HepG2 (cell line): ENCODE results near the gene ABCB8. TPM values are rescaled to one million over a fixed set of nuclear protein-coding genes. Genes with fewer than 3 reads are reported as not detected.

Experiments
- AGO2 ChIP-seq: fragments of 200-400 bp; formaldehyde crosslinking; optimal IDR thresholded peaks from 2 replicates; pipeline ENCODE3; 2017; ENCODE audit warnings: mild to moderate bottlenecking, low read depth, low read length, moderate library complexity
- BCL6 ChIP-seq: IDR thresholded peaks from 2 replicates; pipeline ENCODE4 v1.6.1; 2016; ENCODE audit warnings: missing genetic modification reagents, missing compliant biosample characterization
- GPN1 ChIP-seq: sonication (generic); formaldehyde crosslinking; IDR thresholded peaks from 2 replicates; pipeline ENCODE4 v1.5.1; 2020; ENCODE audit warnings: missing genetic modification reagents, borderline replicate concordance
- GTF3A ChIP-seq: sonication (generic); formaldehyde crosslinking; conservative IDR thresholded peaks from 2 replicates; pipeline ENCODE4 v1.4.0; 2020; ENCODE audit warnings: mild to moderate bottlenecking, missing genetic modification reagents
- HIVEP1 ChIP-seq: sonication (generic); formaldehyde crosslinking; IDR thresholded peaks from 2 replicates; pipeline ENCODE4 v1.4.0; 2020; ENCODE audit warnings: mild to moderate bottlenecking, missing genetic modification reagents
- JUNB ChIP-seq: sonication (generic); formaldehyde crosslinking; IDR thresholded peaks from 2 replicates; pipeline ENCODE4 v1.8.0; 2022; ENCODE audit warnings: missing genetic modification reagents, mild to moderate bottlenecking, borderline replicate concordance
- NFATC3 ChIP-seq: sonication (generic); formaldehyde crosslinking; IDR thresholded peaks from 2 replicates; pipeline ENCODE4 v1.5.1; 2020; ENCODE audit warnings: mild to moderate bottlenecking, missing genetic modification reagents
- NFE2 ChIP-seq: sonication (generic); formaldehyde crosslinking; IDR thresholded peaks from 2 replicates; pipeline ENCODE4 v1.4.0; 2020; ENCODE audit warnings: missing genetic modification reagents
- NFE2L1 ChIP-seq: sonication (generic); formaldehyde crosslinking; IDR thresholded peaks from 2 replicates; pipeline ENCODE4 v1.4.0; 2020; ENCODE audit warnings: missing genetic modification reagents, mild to moderate bottlenecking, borderline replicate concordance
- NR2F2 ChIP-seq: IDR thresholded peaks from 2 replicates; pipeline ENCODE4 v1.6.1; 2012; ENCODE audit warnings: low read depth, inconsistent platforms, borderline replicate concordance
- RFX1 ChIP-seq: fragments of 450-650 bp; IDR thresholded peaks from 2 replicates; pipeline ENCODE4 v1.6.1; 2017
- TGIF2 ChIP-seq: IDR thresholded peaks from 2 replicates; pipeline ENCODE4 v1.6.1; 2016; ENCODE audit warnings: control low read depth, missing compliant biosample characterization
- ZBTB7A ChIP-seq: sonication (generic); formaldehyde crosslinking; IDR thresholded peaks from 2 replicates; pipeline ENCODE4 v1.8.0; 2022; ENCODE audit warnings: mild to moderate bottlenecking, missing genetic modification reagents
- ZFP90 ChIP-seq: sonication (generic); formaldehyde crosslinking; IDR thresholded peaks from 2 replicates; pipeline ENCODE4 v1.8.0; 2022; ENCODE audit warnings: missing genetic modification reagents, mild to moderate bottlenecking, inconsistent platforms, borderline replicate concordance
- ZNF101 ChIP-seq: sonication (generic); formaldehyde crosslinking; IDR thresholded peaks from 2 replicates; pipeline ENCODE4 v1.4.0; 2020; ENCODE audit warnings: mild to moderate bottlenecking, low read depth, missing genetic modification reagents, borderline replicate concordance
- ZNF138 ChIP-seq: sonication (generic); formaldehyde crosslinking; IDR thresholded peaks from 2 replicates; pipeline ENCODE4 v1.5.0; 2020; ENCODE audit warnings: mild to moderate bottlenecking, low read depth, missing genetic modification reagents
- ZNF674 ChIP-seq: sonication (generic); formaldehyde crosslinking; IDR thresholded peaks from 2 replicates; pipeline ENCODE4 v1.5.0; 2020; ENCODE audit warnings: low read depth, mild to moderate bottlenecking, missing genetic modification reagents
- ZNF678 ChIP-seq: sonication (generic); formaldehyde crosslinking; IDR thresholded peaks from 2 replicates; pipeline ENCODE4 v1.4.0; 2020; ENCODE audit warnings: mild to moderate bottlenecking, missing genetic modification reagents
- ZNF747 ChIP-seq: sonication (generic); formaldehyde crosslinking; IDR thresholded peaks from 2 replicates; pipeline ENCODE4 v1.8.1; 2023; ENCODE audit warnings: missing genetic modification reagents, mild to moderate bottlenecking, borderline replicate concordance
- ZNF777 ChIP-seq: sonication (generic); formaldehyde crosslinking; IDR thresholded peaks from 2 replicates; pipeline ENCODE4 v1.4.0; 2020; ENCODE audit warnings: missing genetic modification reagents
- polyA plus RNA-seq, 8 experiments: library from polyadenylated mRNA; depleted of rRNA in 3 of 8; stranded (reverse) in 7 of 8; unstranded in 1 of 8; fragments of >200 nt; fragmentation: Illumina TruSeq in 4 of 8; extraction: Trizol in 4 of 8; gene quantifications; 2 replicates each; pipeline versions ENCODE4 v1.2.1 to v1.2.3, GENCODE V29; 2011 to 2016; ENCODE audit warnings: low read depth in 4 of 8, missing spikeins in 1 of 8, mixed read lengths in 1 of 8; ENCODE audit not compliant: insufficient read depth in 1 of 8
- total RNA-seq, 5 experiments: library from RNA; depleted of rRNA; stranded (reverse); fragments of >200 nt; fragmentation: Illumina TruSeq; extraction: Trizol; gene quantifications; 2 replicates each; pipeline ENCODE4 v1.2.3, GENCODE V29; 2016; ENCODE audit warnings: low read depth in 1 of 5
- TF ChIP-seq, protein P1 (sequence below): sonication (generic); formaldehyde crosslinking; IDR thresholded peaks from 2 replicates; pipeline ENCODE4 v1.5.1; 2020; ENCODE audit warnings: mild to moderate bottlenecking, missing genetic modification reagents, moderate library complexity
- TF ChIP-seq, protein P2 (sequence below): sonication (generic); formaldehyde crosslinking; conservative IDR thresholded peaks from 2 replicates; pipeline ENCODE4 v1.4.0; 2020; ENCODE audit warnings: missing genetic modification reagents
- TF ChIP-seq, protein P3 (sequence below): sonication (generic); formaldehyde crosslinking; IDR thresholded peaks from 2 replicates; pipeline ENCODE4 v1.4.0; 2020; ENCODE audit warnings: low read depth, missing genetic modification reagents
- TF ChIP-seq, protein P4 (sequence below): sonication (generic); formaldehyde crosslinking; IDR thresholded peaks from 2 replicates; pipeline ENCODE4 v1.8.0; 2022; ENCODE audit warnings: missing genetic modification reagents, mild to moderate bottlenecking, borderline replicate concordance

The ABCB8 gene
- total and polyA plus RNA-seq, 2 of the 13 experiments (the other 11 are each of a cell fraction or from before 2014, with no cell fraction given): 6.6 to 16.7 TPM

DNA sequence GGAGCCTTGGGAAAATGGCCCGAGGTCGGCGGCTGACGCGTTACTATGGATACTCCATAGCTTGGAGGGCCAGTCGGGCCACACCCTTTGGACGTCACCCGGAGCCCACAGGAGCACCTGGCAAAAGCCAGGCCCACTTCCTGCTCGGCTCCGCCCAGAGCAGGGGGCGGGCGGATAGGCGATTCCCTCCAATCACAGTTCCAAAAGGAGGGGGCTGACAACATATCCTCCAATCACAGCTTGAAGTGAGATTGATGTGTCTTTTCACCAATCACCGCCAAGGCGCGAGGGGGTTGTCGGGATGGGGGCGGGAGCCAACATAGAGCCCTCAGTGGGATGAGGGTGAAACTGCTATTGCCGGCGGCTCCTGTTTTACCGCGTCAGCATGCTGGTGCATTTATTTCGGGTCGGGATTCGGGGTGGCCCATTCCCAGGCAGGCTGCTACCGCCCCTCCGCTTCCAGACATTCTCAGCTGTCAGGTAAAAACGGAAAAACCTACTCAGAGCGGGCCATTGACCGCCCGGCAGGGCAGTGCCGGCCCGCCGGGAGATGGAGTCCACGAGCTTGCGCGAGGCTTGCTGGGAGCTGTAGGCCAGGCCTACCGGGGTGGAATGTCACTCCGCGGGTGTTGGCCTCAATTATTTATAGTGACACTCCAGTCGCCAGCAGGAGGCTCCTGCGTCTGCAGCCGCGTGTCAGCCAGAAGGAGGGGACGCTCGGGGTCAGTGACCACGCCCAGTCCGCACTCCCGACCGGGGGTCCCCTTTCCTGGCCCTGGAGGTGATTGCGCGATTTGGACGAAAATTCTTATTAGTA, at the start of gene ABCB8 (continued):
- TF ChIP-seq, protein P1, sequence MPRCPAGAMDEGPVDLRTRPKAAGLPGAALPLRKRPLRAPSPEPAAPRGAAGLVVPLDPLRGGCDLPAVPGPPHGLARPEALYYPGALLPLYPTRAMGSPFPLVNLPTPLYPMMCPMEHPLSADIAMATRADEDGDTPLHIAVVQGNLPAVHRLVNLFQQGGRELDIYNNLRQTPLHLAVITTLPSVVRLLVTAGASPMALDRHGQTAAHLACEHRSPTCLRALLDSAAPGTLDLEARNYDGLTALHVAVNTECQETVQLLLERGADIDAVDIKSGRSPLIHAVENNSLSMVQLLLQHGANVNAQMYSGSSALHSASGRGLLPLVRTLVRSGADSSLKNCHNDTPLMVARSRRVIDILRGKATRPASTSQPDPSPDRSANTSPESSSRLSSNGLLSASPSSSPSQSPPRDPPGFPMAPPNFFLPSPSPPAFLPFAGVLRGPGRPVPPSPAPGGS (CRISPR knock-in tag): no peak
- TF ChIP-seq GPN1 (CRISPR knock-in tag) (no peak), ZNF747 (no peak), ZBTB7A (CRISPR knock-in tag) (no peak), RFX1 (peak; percentile 79), NFE2L1 (CRISPR knock-in tag) (no peak), TGIF2 (CRISPR knock-in tag) (peak; percentile 70), NR2F2 (no peak), AGO2 (no peak), ZNF101 (CRISPR knock-in tag) (no peak), ZFP90 (CRISPR knock-in tag) (no peak), BCL6 (CRISPR knock-in tag) (no peak), JUNB (no peak), HIVEP1 (no peak), ZNF674 (CRISPR knock-in tag) (no peak), NFATC3 (no peak), ZNF777 (CRISPR knock-in tag) (no peak), GTF3A (CRISPR knock-in tag) (no peak), ZNF678 (CRISPR knock-in tag) (no peak), NFE2 (CRISPR knock-in tag) (no peak), ZNF138 (CRISPR knock-in tag) (no peak)
- TF ChIP-seq, protein P2, sequence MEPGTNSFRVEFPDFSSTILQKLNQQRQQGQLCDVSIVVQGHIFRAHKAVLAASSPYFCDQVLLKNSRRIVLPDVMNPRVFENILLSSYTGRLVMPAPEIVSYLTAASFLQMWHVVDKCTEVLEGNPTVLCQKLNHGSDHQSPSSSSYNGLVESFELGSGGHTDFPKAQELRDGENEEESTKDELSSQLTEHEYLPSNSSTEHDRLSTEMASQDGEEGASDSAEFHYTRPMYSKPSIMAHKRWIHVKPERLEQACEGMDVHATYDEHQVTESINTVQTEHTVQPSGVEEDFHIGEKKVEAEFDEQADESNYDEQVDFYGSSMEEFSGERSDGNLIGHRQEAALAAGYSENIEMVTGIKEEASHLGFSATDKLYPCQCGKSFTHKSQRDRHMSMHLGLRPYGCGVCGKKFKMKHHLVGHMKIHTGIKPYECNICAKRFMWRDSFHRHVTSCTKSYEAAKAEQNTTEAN (CRISPR knock-in tag): no peak
- TF ChIP-seq, protein P3, sequence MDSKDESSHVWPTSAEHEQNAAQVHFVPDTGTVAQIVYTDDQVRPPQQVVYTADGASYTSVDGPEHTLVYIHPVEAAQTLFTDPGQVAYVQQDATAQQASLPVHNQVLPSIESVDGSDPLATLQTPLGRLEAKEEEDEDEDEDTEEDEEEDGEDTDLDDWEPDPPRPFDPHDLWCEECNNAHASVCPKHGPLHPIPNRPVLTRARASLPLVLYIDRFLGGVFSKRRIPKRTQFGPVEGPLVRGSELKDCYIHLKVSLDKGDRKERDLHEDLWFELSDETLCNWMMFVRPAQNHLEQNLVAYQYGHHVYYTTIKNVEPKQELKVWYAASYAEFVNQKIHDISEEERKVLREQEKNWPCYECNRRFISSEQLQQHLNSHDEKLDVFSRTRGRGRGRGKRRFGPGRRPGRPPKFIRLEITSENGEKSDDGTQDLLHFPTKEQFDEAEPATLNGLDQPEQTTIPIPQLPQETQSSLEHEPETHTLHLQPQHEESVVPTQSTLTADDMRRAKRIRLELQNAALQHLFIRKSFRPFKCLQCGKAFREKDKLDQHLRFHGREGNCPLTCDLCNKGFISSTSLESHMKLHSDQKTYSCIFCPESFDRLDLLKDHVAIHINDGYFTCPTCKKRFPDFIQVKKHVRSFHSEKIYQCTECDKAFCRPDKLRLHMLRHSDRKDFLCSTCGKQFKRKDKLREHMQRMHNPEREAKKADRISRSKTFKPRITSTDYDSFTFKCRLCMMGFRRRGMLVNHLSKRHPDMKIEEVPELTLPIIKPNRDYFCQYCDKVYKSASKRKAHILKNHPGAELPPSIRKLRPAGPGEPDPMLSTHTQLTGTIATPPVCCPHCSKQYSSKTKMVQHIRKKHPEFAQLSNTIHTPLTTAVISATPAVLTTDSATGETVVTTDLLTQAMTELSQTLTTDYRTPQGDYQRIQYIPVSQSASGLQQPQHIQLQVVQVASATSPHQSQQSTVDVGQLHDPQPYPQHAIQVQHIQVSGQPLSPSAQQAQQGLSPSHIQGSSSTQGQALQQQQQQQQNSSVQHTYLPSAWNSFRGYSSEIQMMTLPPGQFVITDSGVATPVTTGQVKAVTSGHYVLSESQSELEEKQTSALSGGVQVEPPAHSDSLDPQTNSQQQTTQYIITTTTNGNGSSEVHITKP: peak; percentile 55; the same call in 1 of the 2 replicates
- TF ChIP-seq, protein P4, sequence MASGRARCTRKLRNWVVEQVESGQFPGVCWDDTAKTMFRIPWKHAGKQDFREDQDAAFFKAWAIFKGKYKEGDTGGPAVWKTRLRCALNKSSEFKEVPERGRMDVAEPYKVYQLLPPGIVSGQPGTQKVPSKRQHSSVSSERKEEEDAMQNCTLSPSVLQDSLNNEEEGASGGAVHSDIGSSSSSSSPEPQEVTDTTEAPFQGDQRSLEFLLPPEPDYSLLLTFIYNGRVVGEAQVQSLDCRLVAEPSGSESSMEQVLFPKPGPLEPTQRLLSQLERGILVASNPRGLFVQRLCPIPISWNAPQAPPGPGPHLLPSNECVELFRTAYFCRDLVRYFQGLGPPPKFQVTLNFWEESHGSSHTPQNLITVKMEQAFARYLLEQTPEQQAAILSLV: peak; percentile 61; the same call in 1 of the 2 replicates
